Left renal pelvis (tissue), 4 donors: ENCODE data around the gene MYO18A. TPM values are rescaled to one million over a fixed set of nuclear protein-coding genes. Genes with fewer than 3 reads are reported as not detected.
A peak's percentile ranks its signal among the peaks of the same experiment; 100 is the strongest.

Experiments
- DNase-seq, 4 donors: peaks; one replicate each; pipeline ENCODE4 v3.0.0-alpha.2; 2013; ENCODE audit warnings: low read depth in 4 of 4, low spot score in 3 of 4
- polyA plus RNA-seq, 4 donors: library from polyadenylated mRNA; unstranded; fragments of 120-200 nt; gene quantifications; one replicate each; pipeline ENCODE4 v1.2.1, GENCODE V29; 2013; ENCODE audit not compliant: insufficient read length in 4 of 4

MYO18A gene
- polyA plus RNA-seq, 4 donors = 28.7 to 52.8 (median 38.9) TPM

DNA sequence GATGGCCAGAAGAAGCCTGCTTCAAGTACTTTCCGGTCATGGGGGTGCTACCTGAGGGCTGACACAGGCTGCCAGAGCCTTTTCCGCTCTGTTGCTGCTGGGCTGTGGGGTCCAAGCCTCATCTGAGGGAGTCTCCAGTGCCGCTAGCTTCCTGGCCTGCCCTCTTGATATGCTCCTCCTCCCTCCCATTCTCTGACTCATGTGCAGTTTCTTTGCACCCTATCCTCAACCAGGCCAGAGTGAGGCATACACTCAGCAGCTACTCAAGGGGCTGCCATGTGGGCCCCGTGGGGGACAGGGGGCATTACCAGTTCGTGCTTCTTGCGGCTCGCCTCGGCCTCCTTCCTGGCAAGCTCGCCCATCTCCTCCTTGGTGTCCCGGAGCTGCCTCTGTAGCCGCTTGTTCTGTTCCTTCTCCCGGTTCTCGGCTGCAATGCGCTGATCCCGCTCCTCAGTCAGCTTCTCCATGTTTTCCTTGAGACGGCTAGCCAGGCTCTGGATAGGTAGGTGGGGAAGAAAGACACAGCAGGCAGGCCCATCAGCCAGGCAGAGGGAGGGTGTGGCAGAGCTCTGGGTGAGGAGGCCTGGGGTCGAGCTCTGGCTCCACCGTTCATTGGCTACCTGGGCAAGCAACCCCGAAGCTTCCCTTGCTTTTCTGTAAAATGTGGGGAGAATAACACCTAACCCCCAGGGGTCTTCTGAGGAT is 93.4 kb downstream of the MYO18A start:
- no peak for DNase-seq

DNA sequence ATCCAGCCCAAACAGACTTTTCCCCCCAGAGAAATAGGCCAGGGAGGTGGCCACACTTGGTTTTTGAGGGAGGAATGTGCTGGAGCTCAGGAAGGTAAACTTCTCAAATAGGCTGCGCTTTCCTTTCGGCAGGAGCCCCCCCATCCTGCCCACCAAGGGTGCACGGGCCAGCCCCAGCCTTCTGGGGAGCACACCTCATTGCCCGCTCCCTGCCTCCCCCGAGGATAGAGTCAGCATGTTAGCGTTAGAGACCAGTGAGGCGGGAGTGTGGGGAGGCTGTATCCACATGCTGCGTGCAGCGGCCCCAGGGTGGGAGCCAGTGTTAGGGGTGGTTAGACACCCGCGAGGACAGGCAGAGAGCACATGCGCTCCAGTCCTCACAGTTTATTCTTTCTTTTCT is 95.0 kb downstream of the MYO18A start:
- no peak for DNase-seq

DNA sequence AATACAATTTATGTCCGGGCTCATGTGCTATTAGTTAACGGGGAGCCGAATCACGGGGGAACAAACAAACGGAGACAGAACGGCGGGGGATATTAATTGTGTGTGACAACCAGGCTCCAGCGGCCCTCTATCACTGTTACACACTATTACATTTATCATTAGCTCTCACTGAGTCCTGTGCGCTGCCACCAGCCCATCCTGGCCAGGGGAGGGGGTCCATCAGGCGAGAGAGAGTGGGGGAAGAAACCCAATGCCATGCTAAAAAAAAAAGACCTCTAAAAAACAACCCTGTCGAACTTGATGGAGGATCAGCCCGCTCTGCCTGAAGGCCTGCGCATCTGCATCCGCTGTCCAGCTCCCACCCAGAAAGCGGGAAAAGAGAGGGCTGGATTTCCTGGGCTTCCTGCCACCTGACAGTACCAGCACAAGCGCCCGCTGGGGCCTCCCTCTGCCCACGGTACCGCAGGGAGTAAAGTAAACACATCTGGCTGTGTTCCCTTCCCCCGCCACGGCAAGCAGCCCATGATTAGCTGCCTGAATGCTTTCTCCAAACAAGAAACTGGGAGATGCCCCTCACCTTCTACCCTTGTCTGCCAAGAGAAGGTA is 95.6 kb downstream of the MYO18A start:
- peak in 3 of 4 donors; percentile 43 to 63 (median 44) for DNase-seq

GRCh38 chr17:29080965-29081364 is 99.2 kb downstream of the MYO18A start:
- no peak for DNase-seq

GRCh38 chr17:29080323-29080722 is 99.9 kb downstream of the MYO18A start:
- no peak for DNase-seq

DNA sequence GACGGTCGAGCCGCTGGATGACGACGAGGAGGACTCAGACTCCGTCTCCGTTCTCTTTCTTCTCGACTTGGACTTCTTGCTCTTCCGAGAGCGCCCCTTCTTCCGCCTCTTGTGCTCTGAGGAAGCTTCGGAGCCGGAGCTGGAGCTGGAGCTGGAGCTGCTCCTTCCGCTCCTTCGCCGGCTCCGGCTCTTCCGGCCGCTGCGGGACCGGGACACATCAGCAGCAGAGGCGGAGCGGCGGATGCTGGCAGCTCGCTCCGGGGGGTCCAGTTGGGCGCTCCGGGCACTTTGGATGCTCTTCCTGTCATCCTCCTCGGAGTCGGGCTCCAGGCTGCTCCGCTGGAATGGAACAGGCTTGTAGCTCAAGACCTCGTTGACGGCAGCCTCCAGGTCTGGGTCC is 100.3 kb downstream of the MYO18A start:
- no peak for DNase-seq

- no peak for DNase-seq
Measured at GRCh38 chr17:29079433-29079832, 100.8 kb downstream of the MYO18A start.

GRCh38 chr17:29078183-29079045 is 101.8 kb downstream of the MYO18A start:
- DNase-seq = no peak

DNA sequence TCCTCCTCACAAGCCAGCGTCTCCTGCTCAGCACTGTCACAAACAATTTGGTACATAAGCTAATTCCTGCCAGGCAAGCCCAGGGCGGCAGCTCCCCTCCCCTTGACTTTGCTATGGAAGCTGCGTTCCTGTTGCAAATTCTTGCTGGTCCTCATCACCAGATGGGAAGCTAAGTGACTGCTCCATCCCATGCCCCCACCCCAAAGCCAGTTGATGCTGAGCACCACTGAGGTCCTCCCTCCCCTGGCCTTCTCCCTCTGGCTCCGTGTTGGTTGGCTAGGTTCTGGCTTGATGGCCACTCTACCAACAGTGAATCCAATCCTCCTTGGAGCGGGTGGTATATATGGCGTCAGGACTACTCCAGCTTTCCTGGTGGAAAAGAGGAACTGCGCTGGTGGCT is 102.9 kb downstream of the MYO18A start:
- DNase-seq = no peak

DNA sequence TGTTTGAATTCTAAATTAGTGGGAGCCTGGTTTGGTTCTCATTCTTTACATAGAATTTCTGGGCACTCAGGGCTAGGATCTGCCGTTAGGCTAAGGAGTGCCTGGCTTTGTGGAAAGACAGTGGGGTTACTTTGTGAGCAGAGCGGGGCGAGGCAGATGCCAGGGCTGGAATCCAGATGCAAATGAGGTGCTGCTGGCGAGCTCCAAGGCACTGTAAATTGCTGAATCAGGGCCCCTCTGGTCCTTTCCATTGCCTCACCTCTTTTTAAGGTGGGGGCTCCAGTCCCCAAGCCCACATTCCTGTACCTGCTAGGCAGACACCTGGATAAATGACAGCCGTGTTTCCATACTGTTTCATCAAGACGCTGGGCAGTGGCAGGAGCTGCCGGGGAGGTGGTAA is 103.5 kb downstream of the MYO18A start:
- no peak for DNase-seq

GRCh38 chr17:29076087-29076486 is 104.1 kb downstream of the MYO18A start:
- DNase-seq = no peak

DNA sequence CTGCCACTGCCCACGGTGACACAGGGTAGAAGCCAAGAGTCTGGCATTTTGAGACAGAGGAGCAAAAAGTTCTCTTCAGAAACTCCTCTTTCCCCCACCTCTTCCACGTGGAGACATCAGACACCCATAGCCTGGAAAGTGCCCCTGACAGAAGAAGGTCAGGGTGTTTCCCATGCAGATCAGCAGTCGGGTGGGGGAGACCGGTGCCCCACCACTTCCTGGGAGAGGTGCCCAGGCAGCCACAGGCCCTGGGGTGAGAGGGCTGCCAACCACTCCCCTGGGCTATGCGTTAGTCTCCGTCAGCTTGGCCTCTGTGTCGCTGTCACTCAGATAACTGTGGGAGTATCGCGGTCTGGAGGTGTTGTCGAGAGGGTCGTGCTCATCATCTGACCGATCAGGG is 105.7 kb downstream of the MYO18A start:
- DNase-seq = no peak

GRCh38 chr17:29073520-29073919 is 106.7 kb downstream of the MYO18A start:
- DNase-seq = no peak

DNA sequence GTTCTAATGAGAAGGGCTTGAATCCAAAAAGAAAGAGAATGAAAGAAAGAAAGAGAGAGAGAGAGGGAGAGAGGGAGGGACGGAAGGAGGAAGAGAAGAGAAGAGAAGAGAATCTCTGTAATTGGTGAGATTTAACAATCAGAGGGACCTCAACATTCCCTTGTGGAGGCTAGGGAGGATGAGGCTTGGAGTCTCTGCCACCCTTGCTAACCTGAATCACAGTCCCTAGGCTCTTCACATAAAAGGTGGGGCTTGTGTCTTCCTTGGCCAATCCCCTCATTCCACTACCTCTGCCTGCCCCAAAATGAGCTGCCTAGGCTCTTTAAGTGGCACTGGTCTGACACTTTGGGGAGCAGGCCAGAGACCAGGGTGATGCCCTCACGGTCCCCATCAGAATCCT is 107.2 kb downstream of the MYO18A start:
- no peak for DNase-seq

DNA sequence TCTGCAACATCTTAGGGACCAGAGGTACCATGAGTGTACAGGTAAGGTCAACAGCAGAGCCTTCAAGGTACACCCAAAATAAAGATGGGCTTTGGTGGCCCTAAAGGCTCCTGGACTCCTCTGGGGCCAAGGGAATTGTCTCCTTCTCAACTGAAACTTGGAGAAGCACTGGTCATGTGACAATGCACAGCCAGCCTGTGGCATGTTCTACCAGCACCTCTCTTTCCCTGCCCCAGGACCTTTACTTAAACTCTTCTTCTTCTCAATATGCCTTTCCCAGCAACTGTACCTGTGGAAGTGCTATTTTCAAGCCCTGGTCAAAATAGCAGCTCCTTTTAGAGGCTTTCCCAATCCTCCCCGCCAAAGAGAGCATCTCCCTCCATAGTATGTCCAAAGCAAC is 108.9 kb downstream of the MYO18A start:
- DNase-seq = no peak

- DNase-seq = no peak
Measured at GRCh38 chr17:29070781-29071180, 109.4 kb downstream of the MYO18A start.

- no peak for DNase-seq
Measured at GRCh38 chr17:29070308-29070707, 109.9 kb downstream of the MYO18A start.

DNA sequence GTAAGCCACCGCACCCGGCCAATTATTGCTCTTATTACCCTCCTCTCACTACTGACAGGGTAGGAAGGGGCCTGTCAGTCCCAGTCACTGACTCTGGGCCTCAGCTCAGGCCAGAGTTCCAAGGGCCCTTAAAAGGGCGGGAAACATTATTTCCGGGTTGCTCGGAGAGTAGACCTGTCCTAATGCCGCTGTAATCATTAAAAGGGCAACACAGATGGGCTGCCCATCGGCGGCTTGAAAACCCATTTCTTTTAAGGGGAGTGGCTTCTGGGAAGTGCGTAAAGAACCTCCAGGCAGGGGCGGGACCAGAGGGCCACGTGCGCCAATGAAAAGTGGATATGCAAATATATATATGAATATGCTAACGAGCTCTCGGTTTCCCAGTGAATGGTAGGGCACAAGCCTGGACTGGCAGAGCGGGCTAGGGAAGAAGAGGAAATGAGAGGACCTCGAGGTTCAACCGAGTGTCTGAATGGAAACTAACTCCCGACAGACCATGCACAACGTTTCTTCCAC is 110.6 kb downstream of the MYO18A start:
- no peak for DNase-seq

DNA sequence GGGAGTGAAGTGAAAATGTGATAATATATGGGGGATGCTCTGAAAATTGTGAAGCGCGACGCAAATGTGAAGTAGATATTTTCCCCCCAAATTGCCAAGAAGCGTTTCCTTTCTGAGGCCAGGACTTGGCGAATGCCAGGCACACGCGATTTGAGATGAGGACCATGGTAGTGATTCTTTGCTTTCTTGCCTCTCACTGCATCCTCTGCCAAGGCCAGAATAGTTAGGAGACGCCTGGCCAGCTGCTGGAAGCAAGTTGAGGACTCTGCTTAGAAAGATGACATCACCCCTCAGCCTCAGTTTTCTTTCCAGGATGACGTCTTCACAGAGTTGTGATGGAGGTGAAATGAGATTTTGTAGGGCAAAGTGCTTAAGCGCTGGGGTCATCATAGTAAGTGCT is 111.4 kb downstream of the MYO18A start:
- no peak for DNase-seq

DNA sequence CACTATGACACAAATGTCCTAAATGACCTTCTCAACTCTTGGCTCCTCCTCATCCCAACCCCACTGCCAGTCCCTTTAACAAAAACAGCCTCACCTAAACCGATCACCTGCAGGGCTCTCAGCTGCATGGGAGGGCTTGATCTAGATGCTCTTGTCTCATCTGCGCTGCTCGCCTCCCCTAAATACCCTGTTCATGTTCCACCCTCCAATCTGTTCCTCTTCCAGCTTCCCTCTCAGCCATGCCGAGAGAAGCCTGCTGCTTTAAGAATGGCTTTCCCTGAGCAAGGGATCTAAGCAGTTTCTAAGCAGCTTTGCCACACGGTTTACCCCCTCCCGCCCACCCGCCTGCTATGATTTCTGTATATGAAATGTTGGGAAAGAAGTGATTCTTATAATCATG is 113.6 kb downstream of the MYO18A start:
- no peak for DNase-seq

DNA sequence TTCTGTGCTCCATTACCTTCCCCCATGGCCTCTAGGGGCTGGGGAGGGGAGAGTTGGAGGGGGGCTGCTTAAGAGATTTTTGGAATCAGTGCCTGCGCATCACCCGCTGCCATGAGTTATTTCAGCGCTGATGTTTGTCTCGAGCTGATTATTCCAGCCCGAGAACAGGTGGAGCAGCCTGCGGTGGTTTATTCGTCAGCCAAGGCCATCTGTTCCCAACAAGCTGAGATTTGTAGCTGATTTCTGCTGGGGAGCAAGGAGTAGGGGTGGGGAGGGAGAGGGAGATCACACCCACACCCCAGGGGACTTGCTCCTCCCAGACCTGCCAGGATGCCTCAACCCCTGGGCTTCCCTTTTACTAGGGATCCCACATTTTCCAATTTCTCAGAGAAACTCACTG is 114.2 kb downstream of the MYO18A start:
- no peak for DNase-seq
